GM23338 (cell line): ENCODE measurements around the gene PADI6. TPM values are rescaled to one million over a fixed set of nuclear protein-coding genes. Genes with fewer than 3 reads are reported as not detected.

Experiments
- ATAC-seq: fragments of 200-7000 bp; cut with Tn5 transposase; 3 replicates; pipeline ENCODE4 v1.9.1; 2020
- DNase-seq: peaks from one replicate; pipeline ENCODE4 v3.0.0-alpha.2; 2015; ENCODE audit warnings: low spot score
- H2AFZ ChIP-seq: fragments of 200-600 bp; sonication (generic); 2 replicates; pipeline ENCODE4 v1.8.0; 2016; ENCODE audit warnings: antibody characterized with exemption, mild to moderate bottlenecking, moderate library complexity
- H3F3A ChIP-seq: fragments of 200-600 bp; sonication (generic); replicated peaks from 2 replicates; pipeline ENCODE4 v1.8.0; 2017; ENCODE audit warnings: antibody characterized with exemption, mixed run types, low read depth
- H3K27ac ChIP-seq: fragments of 200-600 bp; sonication (generic); 2 replicates; pipeline ENCODE4 v1.6.1; 2016; ENCODE audit warnings: low read depth
- H3K27me3 ChIP-seq: fragments of 200-600 bp; sonication (generic); 2 replicates; pipeline ENCODE4 v1.8.0; 2016; ENCODE audit warnings: mild to moderate bottlenecking, mixed run types, moderate library complexity; ENCODE audit not compliant: insufficient read depth
- H3K36me3 ChIP-seq: fragments of 200-600 bp; sonication (generic); 2 replicates; pipeline ENCODE4 v1.8.0; 2016; ENCODE audit warnings: mild to moderate bottlenecking; ENCODE audit not compliant: insufficient read depth
- H3K4me1 ChIP-seq: fragments of 200-600 bp; sonication (generic); 2 replicates; pipeline ENCODE4 v1.8.0; 2016; ENCODE audit warnings: mild to moderate bottlenecking, moderate library complexity; ENCODE audit not compliant: insufficient read depth
- H3K4me2 ChIP-seq: fragments of 200-600 bp; sonication (generic); 2 replicates; pipeline ENCODE4 v1.7.1; 2017; ENCODE audit warnings: mixed run types
- H3K4me3 ChIP-seq: fragments of 200-600 bp; sonication (generic); 2 replicates; pipeline ENCODE4 v1.6.1; 2016; ENCODE audit warnings: mixed run types
- H3K79me2 ChIP-seq: fragments of 200-600 bp; sonication (generic); replicated peaks from 2 replicates; pipeline ENCODE4 v1.8.0; 2017; ENCODE audit warnings: mild to moderate bottlenecking; ENCODE audit not compliant: insufficient read depth
- H3K9me2 ChIP-seq: fragments of 200-600 bp; sonication (generic); 2 replicates; pipeline ENCODE4 v1.8.0; 2017; ENCODE audit not compliant: insufficient read depth
- H4K20me1 ChIP-seq: fragments of 200-600 bp; sonication (generic); replicated peaks from 2 replicates; pipeline ENCODE4 v1.8.0; 2017; ENCODE audit warnings: mild to moderate bottlenecking; ENCODE audit not compliant: insufficient read depth
- H3K27ac Mint-ChIP-seq: 2 replicates; pipeline ENCODE4 v1.8.0; 2020; ENCODE audit warnings: inconsistent platforms, mild to moderate bottlenecking, moderate library complexity, mixed read lengths
- H3K27me3 Mint-ChIP-seq: 3 replicates; pipeline ENCODE4 v1.8.0; 2022; ENCODE audit warnings: low read depth, mild to moderate bottlenecking, moderate library complexity, mixed read lengths, inconsistent platforms; ENCODE audit not compliant: insufficient read depth, poor library complexity
- H3K36me3 Mint-ChIP-seq: 3 replicates; pipeline ENCODE4 v1.8.0; 2021; ENCODE audit warnings: low read depth, mild to moderate bottlenecking, inconsistent platforms, moderate library complexity, mixed read lengths
- H3K4me1 Mint-ChIP-seq: 3 replicates; pipeline ENCODE4 v1.8.0; 2020; ENCODE audit warnings: mild to moderate bottlenecking, inconsistent platforms, mixed read lengths
- H3K4me3 Mint-ChIP-seq: 3 replicates; pipeline ENCODE4 v1.8.0; 2021; ENCODE audit warnings: moderate library complexity, mild to moderate bottlenecking, inconsistent platforms, mixed read lengths
- H3K9me3 Mint-ChIP-seq: 3 replicates; pipeline ENCODE4 v1.8.0; 2020; ENCODE audit warnings: moderate library complexity, mild to moderate bottlenecking, inconsistent platforms, mixed read lengths
- CREB1 ChIP-seq: fragments of 250-450 bp; sonication (Bioruptor Pico); IDR thresholded peaks from 2 replicates; pipeline ENCODE4 v1.5.0; 2020; ENCODE audit warnings: low read depth, mild to moderate bottlenecking, moderate library complexity
- EZH2 ChIP-seq: fragments of 200-600 bp; sonication (generic); IDR thresholded peaks from one replicate; pipeline ENCODE4 v1.8.0; 2017; ENCODE audit warnings: antibody characterized with exemption, mild to moderate bottlenecking, low read depth; ENCODE audit not compliant: unreplicated experiment
- JUNB ChIP-seq: IDR thresholded peaks from one replicate; pipeline ENCODE4 v1.6.1; 2016; ENCODE audit warnings: antibody characterized with exemption; ENCODE audit not compliant: unreplicated experiment
- POLR2AphosphoS5 ChIP-seq: IDR thresholded peaks from 2 replicates; pipeline ENCODE4 v1.6.1; 2016; ENCODE audit warnings: antibody characterized with exemption, low read depth
- STAT1 ChIP-seq: IDR thresholded peaks from one replicate; pipeline ENCODE4 v1.6.1; 2016; ENCODE audit warnings: antibody characterized with exemption; ENCODE audit not compliant: unreplicated experiment
- ZNF114 ChIP-seq: fragments of 250-450 bp; sonication (Bioruptor Pico); IDR thresholded peaks from 2 replicates; pipeline ENCODE4 v1.5.0; 2020; ENCODE audit warnings: mild to moderate bottlenecking, moderate library complexity
- polyA plus RNA-seq: library from polyadenylated mRNA; unstranded; fragments of >200 nt; fragmentation: Nextera tagmentation; extraction: Ambion mirVana; gene quantifications from 2 replicates; pipeline ENCODE4 v1.2.1, GENCODE V29; 2016
- total RNA-seq: library from RNA; depleted of rRNA; stranded (reverse); fragments of >200 nt; shearing (Covaris generic); gene quantifications from 2 replicates; pipeline ENCODE4 v1.2.3, GENCODE V29; 2014
- TF ChIP-seq, protein P1 (sequence below): fragments of 250-450 bp; sonication (Bioruptor Pico); IDR thresholded peaks from 2 replicates; pipeline ENCODE4 v1.5.0; 2020; ENCODE audit warnings: mild to moderate bottlenecking, moderate library complexity

Gene PADI6
- total and polyA plus RNA-seq, 2 experiments from 2014 or later, result not detected

DNA sequence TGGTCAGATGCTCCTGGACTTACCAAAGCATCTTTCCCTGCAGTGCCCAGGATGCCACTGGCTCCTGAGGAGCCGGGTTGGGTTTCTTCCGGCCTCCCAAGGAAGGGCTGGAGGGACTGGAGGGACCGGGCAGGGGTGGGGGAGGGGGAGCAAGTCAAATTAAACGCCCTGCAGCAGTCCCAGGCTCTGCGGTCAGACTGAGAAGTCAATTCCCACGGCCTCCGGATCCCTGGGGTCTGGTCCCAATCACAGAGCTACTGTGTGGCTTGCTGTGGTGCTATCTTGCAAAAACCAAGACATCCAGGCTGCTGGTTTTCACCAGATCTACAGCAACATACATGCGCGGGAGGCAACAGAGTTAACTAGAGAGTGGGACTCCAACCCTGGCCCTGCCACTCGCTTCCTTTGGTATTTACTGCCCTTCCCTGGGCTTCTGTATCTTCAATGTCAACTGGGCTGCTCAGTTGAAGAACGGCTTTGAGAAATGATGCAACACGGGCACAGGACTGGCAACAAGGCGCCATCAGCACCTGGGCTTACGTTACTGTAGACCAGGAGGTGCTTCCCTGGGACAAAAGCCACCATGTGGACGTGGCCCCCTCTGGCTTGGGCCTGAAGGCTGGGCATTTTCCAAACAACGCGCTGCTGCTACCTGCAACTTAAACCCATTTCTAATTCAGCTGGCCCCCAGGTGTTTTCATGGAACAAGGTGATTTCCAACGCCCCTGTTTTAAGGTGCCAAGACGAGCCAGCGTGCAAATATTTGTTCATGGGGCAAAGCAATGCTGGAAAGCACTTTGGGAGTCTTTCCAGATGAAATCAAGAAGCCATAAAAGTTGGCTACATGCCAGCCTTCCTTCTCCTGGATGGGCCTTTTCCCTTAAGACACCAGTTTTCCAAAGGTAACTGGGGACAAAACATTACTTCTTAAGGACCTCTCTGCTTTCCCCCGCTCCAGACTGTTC lies 56.0 kb downstream of the PADI6 start (continued):
- TF ChIP-seq, protein P1, sequence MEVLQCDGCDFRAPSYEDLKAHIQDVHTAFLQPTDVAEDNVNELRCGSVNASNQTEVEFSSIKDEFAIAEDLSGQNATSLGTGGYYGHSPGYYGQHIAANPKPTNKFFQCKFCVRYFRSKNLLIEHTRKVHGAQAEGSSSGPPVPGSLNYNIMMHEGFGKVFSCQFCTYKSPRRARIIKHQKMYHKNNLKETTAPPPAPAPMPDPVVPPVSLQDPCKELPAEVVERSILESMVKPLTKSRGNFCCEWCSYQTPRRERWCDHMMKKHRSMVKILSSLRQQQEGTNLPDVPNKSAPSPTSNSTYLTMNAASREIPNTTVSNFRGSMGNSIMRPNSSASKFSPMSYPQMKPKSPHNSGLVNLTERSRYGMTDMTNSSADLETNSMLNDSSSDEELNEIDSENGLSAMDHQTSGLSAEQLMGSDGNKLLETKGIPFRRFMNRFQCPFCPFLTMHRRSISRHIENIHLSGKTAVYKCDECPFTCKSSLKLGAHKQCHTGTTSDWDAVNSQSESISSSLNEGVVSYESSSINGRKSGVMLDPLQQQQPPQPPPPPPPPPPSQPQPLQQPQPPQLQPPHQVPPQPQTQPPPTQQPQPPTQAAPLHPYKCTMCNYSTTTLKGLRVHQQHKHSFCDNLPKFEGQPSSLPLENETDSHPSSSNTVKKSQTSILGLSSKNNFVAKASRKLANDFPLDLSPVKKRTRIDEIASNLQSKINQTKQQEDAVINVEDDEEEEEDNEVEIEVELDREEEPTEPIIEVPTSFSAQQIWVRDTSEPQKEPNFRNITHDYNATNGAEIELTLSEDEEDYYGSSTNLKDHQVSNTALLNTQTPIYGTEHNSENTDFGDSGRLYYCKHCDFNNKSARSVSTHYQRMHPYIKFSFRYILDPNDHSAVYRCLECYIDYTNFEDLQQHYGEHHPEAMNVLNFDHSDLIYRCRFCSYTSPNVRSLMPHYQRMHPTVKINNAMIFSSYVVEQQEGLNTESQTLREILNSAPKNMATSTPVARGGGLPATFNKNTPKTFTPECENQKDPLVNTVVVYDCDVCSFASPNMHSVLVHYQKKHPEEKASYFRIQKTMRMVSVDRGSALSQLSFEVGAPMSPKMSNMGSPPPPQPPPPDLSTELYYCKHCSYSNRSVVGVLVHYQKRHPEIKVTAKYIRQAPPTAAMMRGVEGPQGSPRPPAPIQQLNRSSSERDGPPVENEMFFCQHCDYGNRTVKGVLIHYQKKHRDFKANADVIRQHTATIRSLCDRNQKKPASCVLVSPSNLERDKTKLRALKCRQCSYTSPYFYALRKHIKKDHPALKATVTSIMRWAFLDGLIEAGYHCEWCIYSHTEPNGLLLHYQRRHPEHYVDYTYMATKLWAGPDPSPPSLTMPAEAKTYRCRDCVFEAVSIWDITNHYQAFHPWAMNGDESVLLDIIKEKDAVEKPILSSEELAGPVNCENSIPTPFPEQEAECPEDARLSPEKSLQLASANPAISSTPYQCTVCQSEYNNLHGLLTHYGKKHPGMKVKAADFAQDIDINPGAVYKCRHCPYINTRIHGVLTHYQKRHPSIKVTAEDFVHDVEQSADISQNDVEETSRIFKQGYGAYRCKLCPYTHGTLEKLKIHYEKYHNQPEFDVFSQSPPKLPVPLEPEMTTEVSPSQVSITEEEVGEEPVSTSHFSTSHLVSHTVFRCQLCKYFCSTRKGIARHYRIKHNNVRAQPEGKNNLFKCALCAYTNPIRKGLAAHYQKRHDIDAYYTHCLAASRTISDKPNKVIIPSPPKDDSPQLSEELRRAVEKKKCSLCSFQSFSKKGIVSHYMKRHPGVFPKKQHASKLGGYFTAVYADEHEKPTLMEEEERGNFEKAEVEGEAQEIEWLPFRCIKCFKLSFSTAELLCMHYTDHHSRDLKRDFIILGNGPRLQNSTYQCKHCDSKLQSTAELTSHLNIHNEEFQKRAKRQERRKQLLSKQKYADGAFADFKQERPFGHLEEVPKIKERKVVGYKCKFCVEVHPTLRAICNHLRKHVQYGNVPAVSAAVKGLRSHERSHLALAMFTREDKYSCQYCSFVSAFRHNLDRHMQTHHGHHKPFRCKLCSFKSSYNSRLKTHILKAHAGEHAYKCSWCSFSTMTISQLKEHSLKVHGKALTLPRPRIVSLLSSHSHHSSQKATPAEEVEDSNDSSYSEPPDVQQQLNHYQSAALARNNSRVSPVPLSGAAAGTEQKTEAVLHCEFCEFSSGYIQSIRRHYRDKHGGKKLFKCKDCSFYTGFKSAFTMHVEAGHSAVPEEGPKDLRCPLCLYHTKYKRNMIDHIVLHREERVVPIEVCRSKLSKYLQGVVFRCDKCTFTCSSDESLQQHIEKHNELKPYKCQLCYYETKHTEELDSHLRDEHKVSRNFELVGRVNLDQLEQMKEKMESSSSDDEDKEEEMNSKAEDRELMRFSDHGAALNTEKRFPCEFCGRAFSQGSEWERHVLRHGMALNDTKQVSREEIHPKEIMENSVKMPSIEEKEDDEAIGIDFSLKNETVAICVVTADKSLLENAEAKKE, result no peak
- TF ChIP-seq POLR2AphosphoS5, result peak; percentile 48
- TF ChIP-seq JUNB, result no peak
- TF ChIP-seq ZNF114 (CRISPR knock-in tag), result no peak

DNA sequence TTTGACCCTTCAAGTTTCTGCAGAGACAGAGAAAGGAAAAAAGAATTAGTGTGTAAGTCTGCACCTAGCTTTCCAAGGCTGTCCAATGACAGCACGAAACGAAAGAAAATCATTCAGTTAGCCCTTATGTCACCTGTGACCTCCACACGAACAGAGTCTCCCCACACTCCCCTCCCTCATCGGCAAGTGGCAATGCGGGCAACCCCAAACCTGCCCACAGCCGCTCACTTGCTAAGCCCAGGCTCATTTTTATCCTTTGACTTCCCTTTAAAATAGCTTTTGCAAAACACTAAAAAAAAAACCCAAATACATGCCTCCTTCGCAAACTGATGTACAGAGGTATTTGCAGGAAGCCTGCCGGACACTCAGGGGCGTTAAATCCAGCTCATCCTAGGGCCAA lies 57.2 kb downstream of the PADI6 start:
- Mint-ChIP-seq H3K36me3 (peaks cover 98% of the 10 kb centered on the region), H3K4me1 (peaks cover 72% of the 10 kb centered on the region)
- TF ChIP-seq CREB1 (no peak), POLR2AphosphoS5 (no peak; the same call in 1 of the 2 replicates), STAT1 (no peak), EZH2 (no peak), ZNF114 (CRISPR knock-in tag) (no peak)
- TF ChIP-seq, protein P1, result no peak

More for the DNA sequence above, 57.2 kb downstream of the PADI6 start:
- Histone ChIP-seq H2AFZ (no peak overlapping the region), H3K36me3 (peaks cover 71% of the 10 kb centered on the region), H3K4me2 (peak overlapping the region; percentile 62), H3K27me3 (no peaks in the 10 kb centered on the region), H3K9me2 (no peaks in the 10 kb centered on the region), H3K4me1 (peaks cover 57% of the 10 kb centered on the region), H3K27ac (peak overlapping the region; percentile 92), H3F3A (peaks cover 77% of the 10 kb centered on the region), H4K20me1 (peaks cover 72% of the 10 kb centered on the region), H3K79me2 (peaks cover 100% of the 10 kb centered on the region), H3K4me3 (no peak overlapping the region)
- peak overlapping the region; percentile 92 for H3K27ac Mint-ChIP-seq
- peak overlapping the region; percentile 50; the same call in 2 of the 3 replicates for H3K4me3 Mint-ChIP-seq
- H3K9me3 Mint-ChIP-seq, result no peaks in the 10 kb centered on the region
- ATAC-seq (no peak), DNase-seq (no peak)
- H3K27me3 Mint-ChIP-seq, result peaks cover 25% of the 10 kb centered on the region
